GM18951 (cell line): Measurements from ENCODE around the gene RAMP1.
"Not testable (repeated sequence)": the region's sequence is repeated elsewhere in the genome, so short reads cannot be mapped to it uniquely, and the experiment has no call there.

Source experiments
- POLR2A ChIP-seq: IDR thresholded peaks from 4 replicates; pipeline ENCODE4 v1.6.1; 2011; ENCODE audit warnings: mild to moderate bottlenecking; ENCODE audit not compliant: insufficient read length, insufficient read depth; ENCODE audit errors: extremely low read depth
- in situ Hi-C: fragments of 300-500 bp; cut with MboI; formaldehyde crosslinking; loops from one replicate; pipeline ENCODE4 v1.12.0; 2022; ENCODE audit warnings: low sequenced_read_pairs, mixed read lengths, inconsistent platforms; ENCODE audit not compliant: unreplicated experiment

Gene RAMP1

DNA sequence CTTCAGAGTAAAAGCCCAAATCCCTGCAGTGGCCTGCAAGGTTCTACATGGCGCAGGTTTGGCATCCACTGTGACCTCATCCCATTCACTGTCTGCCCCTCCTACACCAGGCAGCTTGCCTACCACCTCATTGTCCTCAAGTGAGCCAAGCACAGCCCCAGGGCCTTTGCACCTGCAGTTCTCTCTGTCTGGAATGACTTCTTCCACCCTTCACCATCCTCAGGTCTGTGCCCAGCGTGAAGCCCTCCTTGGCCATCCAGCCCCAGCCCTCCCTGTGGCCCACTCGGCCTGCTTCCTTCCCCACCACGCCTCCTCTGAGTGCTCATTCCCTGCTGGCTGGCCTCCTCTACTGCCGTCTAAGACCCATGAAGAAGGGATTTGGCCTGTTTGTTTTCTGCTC, 74.8 kb downstream of the RAMP1 start:
- in situ Hi-C loops = no loop called here
- TF ChIP-seq POLR2A = no peak

- in situ Hi-C loops = no loop called here
- no peak for TF ChIP-seq POLR2A
Measured at GRCh38 chr2:237935740-237936452, 76.5 kb downstream of the RAMP1 start.

- in situ Hi-C loops = no loop called here
- TF ChIP-seq POLR2A = no peak
Measured at GRCh38 chr2:237939251-237939650, 79.8 kb downstream of the RAMP1 start.

DNA sequence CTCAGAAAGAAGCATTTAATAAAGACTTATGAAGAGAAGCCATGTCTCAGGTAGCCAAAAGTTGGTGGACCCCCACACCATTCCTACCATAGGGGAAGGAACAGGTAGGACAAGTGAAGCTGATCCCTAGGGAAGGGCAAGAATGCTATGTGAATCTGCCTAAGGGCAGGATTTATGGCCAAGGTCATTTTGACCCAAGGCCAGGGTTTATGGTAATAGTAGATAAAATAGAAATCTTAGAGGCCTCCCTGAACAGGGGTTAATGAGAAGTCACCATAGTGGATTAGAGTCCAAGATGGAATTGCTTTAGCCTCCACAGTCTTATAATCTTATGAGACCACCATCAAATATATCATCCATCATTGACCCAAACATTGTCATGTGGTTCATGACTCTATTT, 81.4 kb downstream of the RAMP1 start:
- in situ Hi-C loops = no loop called here
- TF ChIP-seq POLR2A = no peak

- no peak for TF ChIP-seq POLR2A
- in situ Hi-C loops = no loop called here
Measured at GRCh38 chr2:237941239-237941638, 81.8 kb downstream of the RAMP1 start.

GRCh38 chr2:237942513-237942899, 83.1 kb downstream of the RAMP1 start:
- in situ Hi-C loops = no loop called here
- TF ChIP-seq POLR2A = no peak

DNA sequence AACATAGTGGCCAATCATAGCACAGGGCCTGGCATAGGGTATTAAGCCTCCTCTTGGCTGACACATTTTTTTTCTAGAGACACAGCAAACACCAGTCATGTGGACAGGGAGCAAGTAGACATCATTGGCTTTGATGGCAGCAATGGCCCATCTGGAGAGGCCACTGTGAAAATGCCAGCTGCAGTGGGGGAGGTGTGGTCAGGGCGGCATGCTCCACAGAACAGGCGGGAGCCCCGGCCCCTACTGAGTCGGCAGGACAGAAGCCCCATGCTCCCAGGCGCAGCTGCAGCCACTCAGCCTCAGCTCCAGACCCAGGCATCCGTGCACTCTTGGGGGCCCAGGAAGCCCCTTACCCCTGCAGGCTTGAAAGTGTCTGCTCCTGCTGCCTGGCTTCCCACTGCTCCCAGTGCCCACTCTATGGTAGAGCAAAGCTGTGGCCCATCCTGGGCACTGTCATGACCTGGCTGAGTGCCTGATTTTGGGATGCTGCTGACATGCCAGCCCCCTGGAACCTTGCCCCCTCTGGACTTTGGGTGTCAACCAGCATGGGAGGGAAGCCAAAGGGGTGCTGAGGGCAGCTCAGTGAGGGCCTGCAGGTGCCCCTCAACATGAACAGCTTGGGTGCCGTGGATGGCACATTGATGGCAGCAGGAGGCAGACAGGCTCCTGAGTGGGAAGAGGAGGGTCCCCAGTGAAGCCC, 84.1 kb downstream of the RAMP1 start:
- TF ChIP-seq POLR2A = no peak
- in situ Hi-C loops = no loop called here

DNA sequence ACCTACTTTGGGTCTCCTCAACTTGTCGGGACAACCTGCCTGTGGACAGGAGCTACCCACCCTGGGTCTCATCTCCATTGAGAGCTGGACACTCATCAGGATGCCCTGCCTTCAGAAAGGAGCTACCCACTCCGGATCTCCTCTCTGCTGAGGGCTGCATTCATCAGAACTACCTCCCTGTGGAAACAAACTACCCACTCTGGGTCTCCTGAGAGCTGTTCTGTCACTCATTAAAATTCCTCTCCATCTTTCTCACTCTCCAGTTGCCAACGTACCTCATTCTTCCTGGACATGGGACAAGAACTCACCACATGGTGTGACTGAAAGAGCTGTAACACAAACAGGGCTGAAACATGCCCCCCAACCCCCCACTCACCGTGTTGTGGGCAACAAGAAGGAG, 84.9 kb downstream of the RAMP1 start:
- in situ Hi-C loops = no loop called here
- TF ChIP-seq POLR2A = no peak

DNA sequence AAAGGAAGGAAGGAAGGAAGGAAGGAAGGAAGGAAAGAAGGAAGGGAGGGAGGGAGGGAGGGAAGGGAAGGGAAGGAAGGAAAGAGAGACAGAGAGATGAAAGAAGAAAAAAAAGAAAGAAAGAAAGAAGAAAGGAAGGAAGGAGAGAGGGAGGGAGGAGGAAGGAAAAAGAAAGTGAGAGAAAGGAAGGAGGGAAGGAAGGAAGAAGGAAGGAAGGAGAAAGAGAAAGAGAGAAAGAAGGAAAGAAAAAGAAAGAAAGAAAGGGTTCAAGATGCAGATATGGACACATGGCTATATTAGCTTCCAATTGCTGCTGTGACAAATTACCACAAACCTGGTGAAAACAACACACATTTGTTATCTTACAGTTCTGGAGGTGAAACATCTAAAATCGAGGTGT, 87.0 kb downstream of the RAMP1 start:
- in situ Hi-C loops = no loop called here
- TF ChIP-seq POLR2A = no peak

DNA sequence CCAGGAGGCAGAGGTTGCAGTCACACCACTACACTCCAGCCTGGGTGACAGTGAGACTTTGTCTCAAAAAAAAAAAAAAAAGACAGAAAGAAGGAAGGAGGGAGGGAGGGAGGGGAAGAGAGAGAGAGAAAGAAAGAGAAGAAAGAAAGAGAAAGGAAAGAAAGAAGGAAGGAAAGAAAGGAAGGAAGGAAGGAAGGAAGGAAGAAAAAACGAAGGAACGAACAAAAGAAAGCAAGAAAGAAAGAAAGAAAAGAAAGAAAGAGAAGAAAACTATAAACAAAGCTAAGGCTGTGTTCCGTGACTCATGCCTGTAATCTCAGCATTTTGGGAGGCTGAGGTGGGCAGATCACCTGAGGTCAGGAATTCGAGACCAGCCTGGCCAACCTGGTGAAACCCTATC, 91.9 kb downstream of the RAMP1 start:
- in situ Hi-C loops = not testable (repeated sequence)

DNA sequence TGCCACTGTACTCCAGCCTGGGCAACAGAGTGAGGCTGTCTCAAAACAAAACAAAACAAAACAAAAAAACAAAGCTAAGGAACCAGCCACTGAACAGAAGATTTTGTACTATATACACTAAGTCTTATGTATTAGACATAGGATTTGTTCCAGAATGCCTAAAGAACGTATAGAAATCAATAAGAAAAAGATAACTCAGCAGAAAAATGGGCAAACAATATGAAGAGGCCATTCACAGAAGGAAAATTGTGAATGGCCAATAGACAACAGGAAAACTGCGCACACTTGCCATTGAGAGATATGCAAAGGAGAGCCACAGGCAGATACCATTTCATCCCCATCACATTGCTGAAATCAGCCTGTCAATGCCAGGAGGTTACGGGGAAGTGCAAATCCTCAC, 92.5 kb downstream of the RAMP1 start:
- in situ Hi-C loops = no loop called here
- TF ChIP-seq POLR2A = no peak

- no peak for TF ChIP-seq POLR2A
- in situ Hi-C loops = no loop called here
Measured at GRCh38 chr2:237952851-237953250, 93.4 kb downstream of the RAMP1 start.

DNA sequence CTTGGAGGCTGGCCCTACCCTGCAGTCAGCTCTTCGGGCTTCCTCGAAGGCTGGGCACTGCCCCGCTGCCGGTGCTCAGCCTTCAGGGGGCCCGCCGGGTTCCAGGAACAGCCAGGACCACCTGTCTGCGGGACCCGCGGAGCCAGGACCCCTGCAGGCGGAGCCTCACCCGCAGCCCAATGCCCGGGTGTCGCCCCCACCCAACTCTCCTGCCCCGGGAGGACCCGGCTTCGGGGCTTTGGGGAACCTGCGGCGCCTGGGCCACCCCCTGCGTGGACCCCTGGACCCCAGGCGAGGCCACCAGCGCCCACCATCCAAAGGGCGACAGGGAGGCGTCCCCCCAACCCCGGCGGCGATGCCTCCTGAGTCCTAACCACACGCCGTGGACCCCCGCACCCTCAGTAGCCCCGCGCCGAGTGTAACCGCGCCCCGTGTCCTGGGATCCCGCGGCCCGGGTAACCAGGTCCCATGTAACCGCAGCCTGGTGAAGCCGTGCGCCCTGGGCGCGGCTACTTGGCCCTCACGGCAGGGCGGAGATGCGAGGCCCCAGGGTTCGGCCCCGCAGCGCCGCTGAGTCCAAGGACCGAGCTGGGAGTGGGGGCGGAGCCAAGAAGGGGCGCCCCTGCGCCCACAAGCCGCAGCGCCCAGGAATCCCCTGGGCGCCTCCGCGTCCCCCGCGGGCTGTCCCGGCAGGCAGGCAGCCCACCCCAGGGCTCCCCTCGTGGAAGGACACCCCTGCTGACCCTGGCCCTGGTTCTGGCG, 96.4 kb downstream of the RAMP1 start:
- in situ Hi-C loops = no loop called here

DNA sequence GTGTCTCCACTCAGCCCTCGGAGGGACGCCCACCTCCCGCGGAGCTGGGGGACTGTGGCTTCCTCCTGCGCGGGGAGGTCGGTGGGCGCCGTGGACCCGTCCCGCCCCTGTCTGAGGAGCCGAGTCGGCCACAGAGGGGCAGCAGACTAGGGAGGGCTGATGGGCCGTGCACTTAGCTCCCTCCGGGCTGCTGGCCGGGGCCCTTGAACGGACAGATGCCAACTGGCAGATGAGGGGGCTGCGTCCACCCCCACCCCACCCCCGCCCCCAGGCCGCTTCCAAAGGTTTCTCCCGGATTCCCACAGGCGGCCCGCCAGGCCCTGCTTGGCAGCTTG, 96.9 kb downstream of the RAMP1 start:
- no peak for TF ChIP-seq POLR2A
- in situ Hi-C loops = no loop called here

More for the DNA sequence above, 96.4 kb downstream of the RAMP1 start:
- no peak for TF ChIP-seq POLR2A
